LNCAP (cell line): ENCODE data around the gene RAB20.

Source experiments
- CTCF ChIP-seq: fragments of 450-650 bp; IDR thresholded peaks from 2 replicates; pipeline ENCODE4 v1.5.1; 2017; ENCODE audit warnings: mild to moderate bottlenecking

Gene RAB20

DNA sequence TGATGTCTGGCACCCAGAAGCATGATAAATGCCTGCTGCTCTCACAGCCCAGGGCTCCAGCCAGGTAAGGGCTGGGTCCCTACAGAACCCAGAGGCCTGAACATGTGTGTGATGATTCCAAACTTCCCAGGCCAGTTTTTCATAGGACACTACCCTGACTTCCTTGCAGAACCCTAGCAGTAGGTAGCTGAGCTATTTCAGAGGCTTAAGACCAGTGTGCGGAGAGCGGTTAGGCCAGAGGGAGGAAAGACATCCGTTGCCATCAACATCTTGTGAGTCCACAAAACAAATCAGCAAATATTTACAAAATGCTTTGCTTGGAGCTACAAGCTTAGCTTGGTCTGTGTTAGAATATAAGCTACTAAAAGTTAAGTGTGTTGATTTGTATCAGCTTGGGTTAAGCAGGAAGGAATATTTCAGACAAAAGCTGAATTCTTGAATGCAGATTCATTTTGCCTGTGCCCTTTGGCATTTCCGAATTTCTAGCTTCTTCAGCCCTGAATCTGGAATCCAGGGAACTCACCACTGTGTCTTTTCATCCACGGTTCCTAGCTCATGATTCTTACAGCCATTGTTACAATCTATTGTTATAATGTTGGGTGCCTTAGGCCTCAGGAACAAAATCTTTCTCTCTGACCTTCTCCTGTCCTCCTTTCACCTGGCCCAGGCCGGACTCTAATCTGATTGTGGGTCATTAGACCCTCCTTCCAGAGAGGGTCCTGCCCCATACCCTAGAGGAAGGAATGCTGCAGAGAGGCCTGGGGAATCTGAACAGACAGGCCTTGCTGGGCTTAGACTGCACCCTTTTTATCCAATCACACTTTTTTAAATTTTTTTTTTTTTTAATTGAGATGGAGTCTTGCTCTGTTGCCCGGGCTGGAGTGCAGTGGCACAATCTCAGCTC lies 12.4 kb downstream of the RAB20 start:
- TF ChIP-seq CTCF, result no peak

- TF ChIP-seq CTCF, result no peak
Observed at GRCh38 chr13:110546926-110547325, 14.6 kb downstream of the RAB20 start.

- TF ChIP-seq CTCF, result no peak
Observed at GRCh38 chr13:110546378-110546777, 15.1 kb downstream of the RAB20 start.

- no peak for TF ChIP-seq CTCF
Observed at GRCh38 chr13:110542169-110542796, 19.2 kb downstream of the RAB20 start.

- no peak for TF ChIP-seq CTCF
Observed at GRCh38 chr13:110541526-110541920, 20.0 kb downstream of the RAB20 start.

GRCh38 chr13:110540871-110541525 lies 20.5 kb downstream of the RAB20 start:
- TF ChIP-seq CTCF, result no peak

DNA sequence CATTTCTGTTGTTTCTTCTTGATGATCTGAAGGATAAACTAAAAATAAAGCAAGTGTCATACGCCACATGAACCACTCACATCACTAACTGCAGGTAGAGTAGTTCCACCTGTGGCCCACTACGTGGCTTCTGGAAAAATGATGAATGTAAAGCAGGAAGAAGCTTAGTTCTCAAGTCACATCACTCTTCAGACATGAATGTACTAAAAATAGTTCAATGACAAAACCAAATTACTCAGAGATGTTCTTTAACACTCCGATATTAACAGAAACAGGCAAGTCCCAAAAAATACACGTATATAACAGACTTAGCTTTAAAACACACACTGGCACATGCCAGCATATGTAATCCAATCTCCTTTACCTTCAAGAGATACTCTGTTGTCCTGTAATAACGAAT lies 21.6 kb downstream of the RAB20 start:
- TF ChIP-seq CTCF, result no peak
